Neural progenitor cell (in vitro differentiated cells): ENCODE data around the gene CUTC.

Experiments
- EZH2 ChIP-seq: fragments of 200-600 bp; sonication (generic); IDR thresholded peaks from 2 replicates; pipeline ENCODE4 v1.6.1; 2017; ENCODE audit warnings: antibody characterized with exemption, mild to moderate bottlenecking, moderate library complexity
- TF ChIP-seq, protein P1 (sequence below): fragments of 200-600 bp; sonication (generic); IDR thresholded peaks from 2 replicates; pipeline ENCODE4 v1.5.1; 2017; ENCODE audit warnings: antibody characterized with exemption, mild to moderate bottlenecking

DNA sequence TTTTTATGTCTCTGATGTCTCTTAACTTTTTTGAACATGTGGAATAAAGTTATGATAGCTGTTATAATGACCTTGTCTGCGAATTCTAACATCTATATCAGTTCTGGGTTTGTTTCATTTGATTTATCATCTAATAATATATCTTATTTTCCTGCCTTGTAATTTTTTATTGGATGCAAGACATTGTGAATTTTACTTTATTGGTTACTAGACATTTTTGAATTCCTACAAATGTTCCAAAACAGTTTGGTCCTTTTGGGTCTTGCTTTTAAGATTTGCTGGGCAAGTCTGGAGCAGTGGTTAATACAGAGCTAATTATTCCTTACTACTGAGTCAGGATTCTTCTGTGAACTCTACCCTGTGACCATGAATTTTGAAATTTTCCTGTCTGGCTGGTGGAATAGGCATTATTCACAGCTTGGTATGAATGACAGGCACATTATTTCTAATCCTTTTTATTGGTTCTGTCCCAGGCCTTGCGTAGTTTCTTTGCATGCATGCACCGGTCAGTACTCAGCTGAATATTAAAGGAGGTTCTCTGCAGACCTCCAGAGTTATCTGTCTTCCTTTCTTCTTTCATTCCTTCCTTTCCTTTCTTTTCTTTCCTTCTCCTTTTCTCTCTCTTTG, 9.0 kb downstream of the CUTC start:
- TF ChIP-seq, protein P1, sequence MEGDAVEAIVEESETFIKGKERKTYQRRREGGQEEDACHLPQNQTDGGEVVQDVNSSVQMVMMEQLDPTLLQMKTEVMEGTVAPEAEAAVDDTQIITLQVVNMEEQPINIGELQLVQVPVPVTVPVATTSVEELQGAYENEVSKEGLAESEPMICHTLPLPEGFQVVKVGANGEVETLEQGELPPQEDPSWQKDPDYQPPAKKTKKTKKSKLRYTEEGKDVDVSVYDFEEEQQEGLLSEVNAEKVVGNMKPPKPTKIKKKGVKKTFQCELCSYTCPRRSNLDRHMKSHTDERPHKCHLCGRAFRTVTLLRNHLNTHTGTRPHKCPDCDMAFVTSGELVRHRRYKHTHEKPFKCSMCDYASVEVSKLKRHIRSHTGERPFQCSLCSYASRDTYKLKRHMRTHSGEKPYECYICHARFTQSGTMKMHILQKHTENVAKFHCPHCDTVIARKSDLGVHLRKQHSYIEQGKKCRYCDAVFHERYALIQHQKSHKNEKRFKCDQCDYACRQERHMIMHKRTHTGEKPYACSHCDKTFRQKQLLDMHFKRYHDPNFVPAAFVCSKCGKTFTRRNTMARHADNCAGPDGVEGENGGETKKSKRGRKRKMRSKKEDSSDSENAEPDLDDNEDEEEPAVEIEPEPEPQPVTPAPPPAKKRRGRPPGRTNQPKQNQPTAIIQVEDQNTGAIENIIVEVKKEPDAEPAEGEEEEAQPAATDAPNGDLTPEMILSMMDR: no peak
- no peak for TF ChIP-seq EZH2
